ENCODE results near the gene VPS45.

The VPS45 gene

DNA sequence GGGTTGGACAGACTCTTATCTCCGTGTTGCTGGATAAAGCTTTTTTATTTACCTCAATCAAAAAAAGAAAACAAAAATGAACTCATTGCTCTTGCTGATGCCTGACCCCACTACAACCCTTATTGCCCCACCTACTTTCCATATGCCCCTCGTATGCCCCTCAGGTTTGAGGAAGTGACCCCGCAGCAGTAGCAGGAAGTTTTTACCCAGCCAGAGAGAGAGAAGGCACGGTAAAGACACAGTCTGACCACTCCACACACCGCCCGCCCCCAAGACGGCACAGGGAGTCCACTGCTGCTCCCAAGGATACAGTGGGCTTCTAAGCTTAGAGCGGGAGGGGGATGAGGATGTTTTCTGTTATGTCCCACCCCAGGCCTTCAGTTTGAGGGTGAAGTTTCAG is 92.0 kb downstream of the VPS45 start:
- TF ChIP-seq, protein P1, sequence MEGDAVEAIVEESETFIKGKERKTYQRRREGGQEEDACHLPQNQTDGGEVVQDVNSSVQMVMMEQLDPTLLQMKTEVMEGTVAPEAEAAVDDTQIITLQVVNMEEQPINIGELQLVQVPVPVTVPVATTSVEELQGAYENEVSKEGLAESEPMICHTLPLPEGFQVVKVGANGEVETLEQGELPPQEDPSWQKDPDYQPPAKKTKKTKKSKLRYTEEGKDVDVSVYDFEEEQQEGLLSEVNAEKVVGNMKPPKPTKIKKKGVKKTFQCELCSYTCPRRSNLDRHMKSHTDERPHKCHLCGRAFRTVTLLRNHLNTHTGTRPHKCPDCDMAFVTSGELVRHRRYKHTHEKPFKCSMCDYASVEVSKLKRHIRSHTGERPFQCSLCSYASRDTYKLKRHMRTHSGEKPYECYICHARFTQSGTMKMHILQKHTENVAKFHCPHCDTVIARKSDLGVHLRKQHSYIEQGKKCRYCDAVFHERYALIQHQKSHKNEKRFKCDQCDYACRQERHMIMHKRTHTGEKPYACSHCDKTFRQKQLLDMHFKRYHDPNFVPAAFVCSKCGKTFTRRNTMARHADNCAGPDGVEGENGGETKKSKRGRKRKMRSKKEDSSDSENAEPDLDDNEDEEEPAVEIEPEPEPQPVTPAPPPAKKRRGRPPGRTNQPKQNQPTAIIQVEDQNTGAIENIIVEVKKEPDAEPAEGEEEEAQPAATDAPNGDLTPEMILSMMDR (IDR thresholded peaks at IDR 0.05; ENCODE audit: low read depth, low read length) = no peak
- DNase-seq (ENCODE audit: extremely low read depth, low read depth) = no peak

DNA sequence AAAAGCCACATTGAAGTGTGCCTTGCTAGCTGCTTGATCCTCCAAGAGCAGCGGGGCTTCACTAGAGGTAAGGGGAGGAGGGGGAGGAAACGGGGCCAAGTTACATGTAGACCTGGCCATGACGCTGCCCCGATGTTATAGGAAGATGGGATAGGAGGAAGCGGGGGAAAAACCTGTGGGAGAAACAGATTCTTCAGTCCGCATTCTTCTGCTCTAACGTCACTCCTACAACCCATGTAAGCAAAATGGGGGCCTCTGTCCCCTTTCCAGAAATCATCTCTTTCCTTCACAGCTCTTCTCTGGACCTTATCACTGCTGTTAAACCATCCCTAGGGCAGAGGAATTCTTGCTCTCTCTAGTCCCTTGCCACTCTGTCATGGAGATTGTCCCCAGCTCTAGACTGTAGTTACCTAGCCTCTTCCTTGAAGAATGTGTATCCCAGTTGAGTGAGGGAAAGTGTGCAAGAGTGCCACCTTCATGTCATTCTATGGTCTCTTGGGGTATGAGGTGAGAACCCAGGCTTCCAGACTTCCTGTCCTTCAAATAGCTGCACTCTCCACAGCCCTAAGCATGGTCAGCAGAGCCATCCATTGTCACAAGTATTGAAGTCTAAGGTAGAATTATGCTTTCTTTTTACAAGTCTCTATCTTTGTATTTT is 93.5 kb downstream of the VPS45 start:
- DNase-seq (ENCODE audit: extremely low read depth, low read depth) = no peak
- TF ChIP-seq, protein P1 (IDR thresholded peaks at IDR 0.05; ENCODE audit: low read depth, low read length) = no peak

DNA sequence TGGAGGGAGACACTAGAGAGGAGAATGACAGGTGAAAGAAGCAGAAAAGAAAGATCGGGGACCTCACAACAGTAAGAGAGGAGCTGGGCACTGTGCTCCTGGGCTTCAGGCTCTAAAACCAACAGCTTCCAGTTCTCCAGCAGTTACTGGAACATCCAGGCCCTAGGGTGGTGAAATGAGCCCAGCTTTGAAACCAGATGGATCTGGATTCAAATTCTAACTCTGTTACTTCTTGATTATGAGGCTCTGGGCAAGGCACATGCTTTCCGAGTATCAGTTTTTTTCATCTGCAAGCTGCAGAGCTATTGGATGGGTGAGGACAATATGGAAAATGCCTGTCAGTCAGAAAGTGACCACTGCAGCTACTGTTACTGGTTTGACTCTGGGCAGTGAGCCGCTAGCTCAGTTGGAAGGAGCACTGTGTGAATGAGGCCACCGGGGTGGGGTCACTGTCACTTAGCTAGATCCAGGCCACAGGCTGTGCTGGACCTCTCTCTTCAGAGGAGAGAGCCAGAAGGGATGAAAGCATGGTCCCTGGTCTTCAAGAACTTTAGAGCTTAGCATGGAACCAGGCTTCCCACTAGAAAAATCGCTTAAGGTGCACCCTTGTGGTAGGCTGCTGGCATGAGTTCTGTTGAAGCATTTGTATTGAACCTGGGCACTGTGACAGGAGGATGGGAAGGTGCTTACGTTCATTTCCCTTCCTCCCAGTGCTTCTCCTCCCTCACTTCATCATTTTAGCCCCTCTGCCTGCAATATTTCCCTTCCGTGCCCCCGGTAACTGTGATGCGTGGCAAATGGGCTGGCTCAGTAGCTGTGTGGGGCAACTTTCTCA is 94.4 kb downstream of the VPS45 start:
- TF ChIP-seq, protein P1 (IDR thresholded peaks at IDR 0.05; ENCODE audit: low read depth, low read length) = no peak
- DNase-seq (ENCODE audit: extremely low read depth, low read depth) = no peak

DNA sequence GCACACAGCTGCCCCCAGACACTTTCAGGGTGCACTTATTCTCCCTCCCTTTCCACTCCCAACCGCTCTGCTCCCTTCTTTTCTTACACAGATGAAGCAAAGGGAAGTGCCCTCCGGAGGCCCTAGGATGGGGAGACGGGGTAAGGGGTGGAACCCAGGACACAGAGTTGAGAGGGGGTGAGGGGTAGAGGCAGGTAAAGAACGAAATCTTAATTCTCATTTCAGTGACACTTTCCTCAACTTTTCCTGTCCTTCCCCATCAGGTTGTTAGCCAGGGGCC is 94.9 kb downstream of the VPS45 start:
- DNase-seq (ENCODE audit: extremely low read depth, low read depth) = no peak
- TF ChIP-seq, protein P1 (IDR thresholded peaks at IDR 0.05; ENCODE audit: low read depth, low read length) = no peak

DNA sequence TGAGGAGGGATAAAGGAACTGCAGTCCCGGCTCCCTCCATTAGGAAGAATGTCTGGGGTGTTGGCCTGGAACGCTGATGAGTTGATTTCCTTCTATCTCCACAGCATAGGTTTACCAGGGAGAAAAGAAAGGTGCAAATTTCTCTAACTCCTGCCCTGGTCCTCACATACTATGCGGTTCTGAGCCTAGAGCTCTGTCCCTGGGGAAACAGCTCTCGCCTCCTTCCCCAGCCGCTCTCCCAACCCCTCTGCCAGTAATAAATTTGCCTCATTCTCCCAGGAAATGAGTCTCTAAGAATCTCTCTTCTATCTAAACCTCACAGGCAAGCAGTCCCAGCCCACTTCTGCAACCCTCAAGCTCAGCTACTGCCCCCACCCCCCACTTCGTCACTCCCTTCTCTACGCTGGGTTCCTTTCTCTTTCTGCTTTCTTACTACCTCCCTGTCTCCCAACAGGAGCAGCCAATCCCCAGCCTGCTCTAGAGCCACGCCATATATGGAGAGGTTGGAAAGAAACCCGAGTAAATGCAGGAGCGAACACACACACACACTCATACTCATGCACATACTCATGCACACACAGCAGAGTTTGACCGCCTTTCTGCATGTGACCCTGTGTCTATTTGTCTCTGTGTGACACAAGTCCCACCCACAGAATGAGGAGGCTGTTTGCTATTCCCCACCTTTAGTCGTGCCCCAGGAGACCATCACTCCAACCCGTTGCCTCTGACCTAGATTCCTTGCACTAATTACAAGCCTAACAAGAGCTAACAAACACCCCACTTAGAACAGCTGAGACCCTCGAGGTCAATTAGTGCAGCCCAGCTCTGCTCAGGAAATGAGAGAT is 95.5 kb downstream of the VPS45 start:
- TF ChIP-seq, protein P1 (IDR thresholded peaks at IDR 0.05; ENCODE audit: low read depth, low read length) = no peak
- peak; percentile 97 for DNase-seq (ENCODE audit: extremely low read depth, low read depth)

DNA sequence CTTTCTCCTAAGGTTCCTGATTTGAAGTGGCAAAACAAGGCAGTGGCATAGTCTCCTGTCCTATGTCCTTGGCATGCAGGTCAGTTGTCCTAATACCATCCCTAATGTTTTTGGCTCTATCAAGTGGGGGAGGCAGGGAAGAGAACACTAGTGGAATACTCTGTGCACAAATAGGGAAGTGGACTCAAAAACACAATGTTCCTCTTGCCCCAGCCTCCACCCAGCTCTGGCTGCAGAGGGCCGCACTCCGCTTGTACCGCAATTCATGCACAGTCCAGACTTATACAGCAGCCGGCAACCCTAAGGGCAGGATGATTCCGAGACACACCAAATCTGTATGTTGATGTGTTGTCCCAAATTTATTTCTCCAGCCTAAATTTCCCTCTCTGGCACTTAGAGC is 96.6 kb downstream of the VPS45 start:
- TF ChIP-seq, protein P1 (IDR thresholded peaks at IDR 0.05; ENCODE audit: low read depth, low read length) = no peak
- no peak for DNase-seq (ENCODE audit: extremely low read depth, low read depth)

DNA sequence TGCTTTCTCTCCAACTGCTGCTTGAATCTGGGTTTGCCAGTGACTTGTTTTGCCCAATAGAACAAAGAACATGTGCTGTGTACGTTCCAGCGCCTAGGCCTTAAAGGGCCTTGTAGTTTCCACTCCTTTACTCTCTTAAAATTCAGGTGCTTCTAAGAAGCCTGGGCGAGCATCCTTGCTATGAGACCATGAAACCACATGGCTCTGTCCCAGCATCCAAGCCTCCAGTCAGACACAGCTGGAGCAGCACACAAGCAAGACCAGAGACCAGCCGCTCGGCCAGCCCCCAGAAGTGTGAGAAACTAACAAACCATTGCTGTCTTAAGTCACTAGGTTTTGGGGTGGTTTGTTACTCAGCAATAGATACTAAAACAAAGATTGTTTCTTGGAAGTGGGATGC is 97.2 kb downstream of the VPS45 start:
- DNase-seq (ENCODE audit: extremely low read depth, low read depth) = no peak
- TF ChIP-seq, protein P1 (IDR thresholded peaks at IDR 0.05; ENCODE audit: low read depth, low read length) = no peak
